Activated naive CD4-positive, alpha-beta T cell treated with anti-CD3 and anti-CD28 coated beads, Interleukin-2, amount 50 U/mL, for 24 hours (primary cell): ENCODE results near the gene NEK10.

Source experiments
- H3K27ac Mint-ChIP-seq: one replicate; pipeline ENCODE4 v1.8.0; 2021; ENCODE audit warnings: mild to moderate bottlenecking, mixed read lengths
- H3K27me3 Mint-ChIP-seq: one replicate; pipeline ENCODE4 v1.8.0; 2021; ENCODE audit warnings: mixed read lengths
- H3K36me3 Mint-ChIP-seq: one replicate; pipeline ENCODE4 v1.8.0; 2021; ENCODE audit warnings: mixed read lengths
- H3K4me1 Mint-ChIP-seq: one replicate; pipeline ENCODE4 v1.8.0; 2021; ENCODE audit warnings: mixed read lengths
- H3K4me3 Mint-ChIP-seq: one replicate; pipeline ENCODE4 v1.8.0; 2021; ENCODE audit warnings: mild to moderate bottlenecking, mixed read lengths
- H3K9me3 Mint-ChIP-seq: one replicate; pipeline ENCODE4 v1.8.0; 2021; ENCODE audit warnings: mixed read lengths

The NEK10 gene

DNA sequence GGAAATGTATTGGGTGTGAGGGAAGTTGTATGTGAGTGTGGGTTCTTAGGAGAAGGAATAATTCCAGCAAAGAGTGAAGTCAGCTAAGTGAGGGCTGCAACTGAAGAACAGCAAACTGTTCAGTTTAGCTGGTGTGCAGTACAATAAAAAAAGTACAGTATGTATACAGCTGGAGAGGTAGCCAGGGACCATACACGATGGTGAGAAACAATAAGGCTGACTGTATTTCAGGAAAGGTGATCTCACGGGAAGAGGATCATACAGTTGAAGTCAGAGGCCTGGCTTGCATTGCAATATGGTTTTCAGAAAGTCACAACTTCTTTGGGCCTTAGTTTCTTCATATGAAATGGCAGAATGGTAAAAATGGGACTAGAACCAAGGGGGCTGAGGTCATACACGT lies 222.4 kb downstream of the NEK10 start:
- Mint-ChIP-seq H3K4me3 (no peak overlapping the region), H3K36me3 (no peaks in the 10 kb centered on the region), H3K27me3 (peaks cover 3% of the 10 kb centered on the region)

DNA sequence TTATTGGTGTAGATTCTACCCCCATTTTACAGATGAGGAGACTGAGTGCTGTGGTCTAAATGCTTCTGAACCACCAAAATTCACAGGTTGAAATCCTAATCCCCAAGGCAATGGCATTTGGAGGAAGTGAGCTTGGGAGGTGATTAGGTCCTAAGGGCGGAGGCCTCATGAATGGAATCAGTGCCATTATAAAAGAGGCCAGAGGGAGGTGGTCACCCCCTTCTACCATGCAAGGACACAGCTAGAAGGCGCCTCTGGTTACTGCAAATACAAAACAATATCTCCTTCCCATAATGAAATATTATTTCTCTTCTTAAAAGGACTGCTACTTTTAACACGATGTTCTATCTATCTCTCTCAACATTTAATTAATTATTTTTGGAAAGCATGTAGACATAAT lies 223.5 kb downstream of the NEK10 start:
- no peaks in the 10 kb centered on the region for H3K36me3 Mint-ChIP-seq
- no peaks in the 10 kb centered on the region for H3K4me1 Mint-ChIP-seq
- H3K27me3 Mint-ChIP-seq, result peaks cover 3% of the 10 kb centered on the region
- no peaks in the 10 kb centered on the region for H3K9me3 Mint-ChIP-seq
- no peak overlapping the region for H3K27ac Mint-ChIP-seq
- no peak overlapping the region for H3K4me3 Mint-ChIP-seq

More for the DNA sequence above, 222.4 kb downstream of the NEK10 start:
- no peaks in the 10 kb centered on the region for H3K9me3 Mint-ChIP-seq
- no peaks in the 10 kb centered on the region for H3K4me1 Mint-ChIP-seq
- no peak overlapping the region for H3K27ac Mint-ChIP-seq

DNA sequence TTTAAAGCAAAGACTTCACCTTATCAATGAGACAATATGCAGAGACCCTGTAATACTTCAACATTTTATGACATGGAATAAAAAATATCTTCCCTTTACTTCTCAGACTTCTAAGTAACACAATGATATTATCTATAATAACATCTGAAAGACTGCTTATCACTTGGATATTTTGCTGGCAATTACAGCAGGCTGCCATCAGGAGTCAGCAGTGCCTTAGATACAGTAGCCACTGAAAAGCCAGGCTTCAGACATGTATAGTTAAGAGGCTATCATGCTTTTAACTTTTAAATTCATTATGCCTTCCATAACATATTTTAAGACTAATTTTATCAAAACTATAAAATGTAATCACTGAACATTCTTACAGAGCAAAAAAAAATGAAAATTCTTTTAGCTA lies 227.5 kb downstream of the NEK10 start:
- H3K4me3 Mint-ChIP-seq, result no peak overlapping the region
- H3K4me1 Mint-ChIP-seq, result no peaks in the 10 kb centered on the region
- H3K27me3 Mint-ChIP-seq, result peaks cover 3% of the 10 kb centered on the region

DNA sequence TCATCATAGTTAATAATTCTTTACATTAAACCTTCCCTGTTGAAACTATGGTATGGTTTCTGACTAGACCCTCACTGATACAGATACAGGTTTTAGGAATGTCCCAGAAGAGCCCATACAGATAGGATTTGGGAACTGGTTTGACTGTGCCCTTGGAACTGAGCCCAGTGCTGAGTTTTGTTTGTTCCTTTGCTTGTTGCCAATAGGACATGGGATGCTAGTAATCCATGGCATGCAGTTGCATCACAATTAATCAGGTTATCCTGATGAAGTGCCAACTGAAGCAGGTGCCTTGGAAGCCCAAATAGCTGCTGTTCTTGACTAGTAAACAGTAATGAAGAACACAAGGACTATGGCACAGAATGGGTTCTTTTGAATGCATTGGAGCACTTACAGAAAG lies 230.6 kb downstream of the NEK10 start:
- Mint-ChIP-seq H3K9me3 (no peaks in the 10 kb centered on the region), H3K4me1 (no peaks in the 10 kb centered on the region), H3K36me3 (no peaks in the 10 kb centered on the region), H3K4me3 (no peak overlapping the region), H3K27ac (no peak overlapping the region), H3K27me3 (peaks cover 3% of the 10 kb centered on the region)

More for the DNA sequence above, 227.5 kb downstream of the NEK10 start:
- no peaks in the 10 kb centered on the region for H3K36me3 Mint-ChIP-seq
- no peaks in the 10 kb centered on the region for H3K9me3 Mint-ChIP-seq
- no peak overlapping the region for H3K27ac Mint-ChIP-seq

DNA sequence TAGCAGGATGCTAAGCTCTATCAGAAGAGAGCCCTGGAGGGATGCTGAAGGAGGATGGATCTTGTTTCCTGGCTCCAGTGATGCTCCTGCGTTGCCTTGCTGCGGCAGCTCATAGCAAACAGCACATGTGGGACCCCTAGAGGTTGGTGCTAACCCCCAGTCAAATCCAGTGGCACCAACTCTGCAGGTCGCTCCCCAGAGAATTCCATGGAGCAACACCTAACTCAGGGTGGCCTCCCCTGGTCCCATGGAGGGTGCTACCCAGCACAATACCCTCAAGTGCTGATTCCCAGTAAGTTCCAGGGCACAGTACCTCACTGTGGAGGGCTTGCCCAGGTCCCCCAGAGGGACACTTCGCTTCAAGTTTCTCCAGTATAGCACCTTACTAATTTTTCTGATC lies 231.2 kb downstream of the NEK10 start:
- Mint-ChIP-seq H3K27me3 (peaks cover 3% of the 10 kb centered on the region), H3K4me1 (no peaks in the 10 kb centered on the region), H3K9me3 (no peaks in the 10 kb centered on the region), H3K36me3 (no peaks in the 10 kb centered on the region), H3K27ac (no peak overlapping the region), H3K4me3 (no peak overlapping the region)

DNA sequence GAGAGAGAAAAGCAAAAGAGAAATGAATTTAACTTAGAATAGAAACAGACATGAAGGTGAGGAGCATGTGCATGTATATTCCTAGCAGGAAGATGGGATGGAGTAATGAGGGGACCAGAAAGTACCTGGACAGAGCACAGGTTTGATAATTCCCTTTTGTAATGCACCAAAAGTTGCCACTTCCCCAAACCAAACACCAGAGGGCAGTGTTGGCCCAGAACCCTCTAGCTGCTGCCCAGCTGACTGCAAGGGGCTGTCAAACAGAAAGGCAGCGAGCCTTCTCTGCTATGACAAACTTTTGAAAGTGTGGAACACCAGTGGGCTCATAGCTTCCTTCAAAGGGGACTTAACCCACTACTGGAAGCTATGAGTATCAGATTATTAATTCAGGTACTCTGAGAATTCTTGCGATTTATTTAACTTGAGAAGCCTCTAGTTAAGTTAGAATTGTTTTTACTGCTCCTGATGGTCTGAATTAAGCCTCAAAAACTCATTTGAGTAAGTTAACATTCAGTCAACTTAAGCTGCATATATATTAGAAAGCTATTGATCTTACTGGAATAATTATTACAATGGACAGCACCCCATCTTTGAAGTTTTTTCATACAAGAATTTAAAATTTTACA lies 234.9 kb downstream of the NEK10 start:
- Mint-ChIP-seq H3K4me3 (no peak overlapping the region), H3K9me3 (no peaks in the 10 kb centered on the region), H3K27ac (no peak overlapping the region), H3K36me3 (no peaks in the 10 kb centered on the region), H3K4me1 (no peaks in the 10 kb centered on the region), H3K27me3 (no peaks in the 10 kb centered on the region)

DNA sequence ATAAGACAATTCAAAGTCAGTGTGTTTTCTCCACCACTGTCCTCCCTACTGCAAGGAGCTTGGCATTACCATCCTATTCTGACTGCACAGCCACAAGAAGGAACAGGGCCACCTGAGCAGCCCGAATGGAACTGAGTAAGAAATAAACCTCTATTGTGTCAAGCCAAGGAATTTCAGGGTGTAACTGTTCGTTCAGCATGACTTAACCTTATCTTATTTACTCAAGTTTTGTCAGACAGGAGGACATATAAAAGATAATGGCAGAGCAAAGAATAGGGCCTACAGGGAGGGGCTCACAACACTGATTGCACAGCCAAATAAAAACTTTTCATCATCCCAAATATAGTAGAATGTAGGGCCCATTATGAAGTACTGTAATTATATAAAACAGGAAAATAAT lies 236.1 kb downstream of the NEK10 start:
- H3K27me3 Mint-ChIP-seq, result no peaks in the 10 kb centered on the region
- no peak overlapping the region for H3K27ac Mint-ChIP-seq
- no peaks in the 10 kb centered on the region for H3K36me3 Mint-ChIP-seq
- H3K9me3 Mint-ChIP-seq, result no peaks in the 10 kb centered on the region
- no peaks in the 10 kb centered on the region for H3K4me1 Mint-ChIP-seq
- no peak overlapping the region for H3K4me3 Mint-ChIP-seq

DNA sequence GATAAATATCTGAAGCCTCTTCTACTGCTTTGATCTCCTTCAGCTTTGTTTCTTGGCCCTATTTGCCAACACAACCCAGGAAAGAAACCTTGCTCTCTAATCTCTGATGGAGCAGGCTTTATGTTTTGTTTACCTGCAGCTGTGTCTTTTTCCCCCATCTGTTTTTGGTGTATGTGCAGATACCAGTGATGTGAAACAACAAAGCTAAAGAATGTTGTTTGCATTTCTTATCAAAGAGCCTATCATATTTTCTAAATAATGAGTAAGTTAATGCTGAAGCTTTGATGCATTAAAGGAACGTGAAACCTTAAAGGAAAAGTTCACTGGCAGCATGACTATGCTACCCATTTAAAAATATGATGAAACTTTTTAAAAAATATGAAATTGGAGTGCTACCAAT lies 238.4 kb downstream of the NEK10 start:
- H3K4me1 Mint-ChIP-seq, result no peaks in the 10 kb centered on the region
- no peak overlapping the region for H3K4me3 Mint-ChIP-seq
- H3K27ac Mint-ChIP-seq, result no peak overlapping the region
- no peaks in the 10 kb centered on the region for H3K36me3 Mint-ChIP-seq
- no peaks in the 10 kb centered on the region for H3K9me3 Mint-ChIP-seq
- no peaks in the 10 kb centered on the region for H3K27me3 Mint-ChIP-seq

DNA sequence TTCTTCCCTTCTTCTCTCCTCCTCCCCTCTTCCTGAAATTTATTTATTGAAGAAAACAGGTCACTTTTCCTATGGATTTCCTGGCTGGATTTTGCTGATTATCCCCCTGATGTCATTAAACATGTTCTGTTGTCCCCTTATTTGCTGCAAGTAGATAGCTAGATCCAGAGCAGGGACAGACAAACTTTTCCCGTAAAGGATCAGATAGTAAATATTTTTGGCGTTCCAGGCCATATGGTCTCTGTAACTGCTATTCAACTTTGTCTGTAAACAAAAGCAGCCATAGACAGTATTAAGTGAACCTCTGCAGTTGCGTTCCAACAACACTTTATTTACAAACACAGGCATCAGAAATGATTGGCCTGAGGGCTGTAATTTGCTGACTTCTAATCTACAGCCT lies 241.3 kb downstream of the NEK10 start:
- Mint-ChIP-seq H3K4me3 (no peak overlapping the region), H3K4me1 (no peaks in the 10 kb centered on the region), H3K27ac (no peak overlapping the region), H3K9me3 (no peaks in the 10 kb centered on the region), H3K27me3 (no peaks in the 10 kb centered on the region), H3K36me3 (no peaks in the 10 kb centered on the region)

DNA sequence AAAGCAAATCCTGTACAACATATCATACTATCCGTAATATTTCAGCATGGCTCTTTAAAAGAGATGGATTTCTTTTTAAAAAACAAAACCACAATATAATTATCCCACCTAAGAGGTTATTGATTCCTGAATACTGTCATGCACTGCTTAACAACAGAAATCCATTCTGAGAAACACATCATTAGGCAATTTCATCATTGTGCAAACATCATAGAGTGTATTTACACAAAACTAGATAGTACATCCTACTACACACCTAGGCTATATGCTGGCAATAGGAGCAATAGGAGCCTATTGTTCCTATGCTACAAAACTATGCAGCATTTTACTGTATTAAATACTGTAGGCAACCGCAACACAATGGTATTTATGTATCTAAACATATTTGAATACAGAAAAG lies 242.0 kb downstream of the NEK10 start:
- Mint-ChIP-seq H3K27ac (no peak overlapping the region), H3K4me3 (no peak overlapping the region), H3K36me3 (no peaks in the 10 kb centered on the region), H3K4me1 (no peaks in the 10 kb centered on the region), H3K9me3 (no peaks in the 10 kb centered on the region), H3K27me3 (no peaks in the 10 kb centered on the region)

DNA sequence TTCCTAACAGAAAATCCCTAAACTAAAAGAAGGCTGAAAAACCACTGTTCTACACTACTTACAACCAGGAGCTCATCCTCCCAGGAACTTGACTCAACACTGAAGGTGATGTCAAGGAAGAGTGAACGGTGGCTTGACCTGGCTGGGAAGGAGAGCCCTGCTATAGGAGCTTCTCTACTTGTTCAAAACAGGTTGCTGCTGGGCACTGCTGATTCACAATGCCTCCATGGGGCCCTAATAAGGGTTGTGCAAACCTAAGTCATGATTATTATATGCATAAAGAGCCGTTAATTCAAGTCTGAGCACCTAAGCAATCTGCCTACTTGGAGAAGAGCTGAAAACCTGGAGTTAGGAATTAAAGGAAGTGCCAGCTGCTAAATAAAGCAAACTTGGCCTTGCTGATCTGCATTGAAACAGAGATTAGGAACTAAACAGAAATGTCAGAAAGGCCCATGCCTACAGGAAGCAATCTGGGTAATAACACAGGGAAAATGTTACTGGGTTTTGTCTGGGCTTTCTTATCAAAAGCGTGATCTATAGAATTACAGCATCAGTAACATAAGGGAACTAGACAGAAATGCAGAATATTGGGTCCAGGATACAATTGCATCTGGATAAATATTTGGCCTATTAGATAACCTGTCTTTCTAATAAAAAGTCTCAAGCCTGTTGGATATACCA lies 243.2 kb downstream of the NEK10 start:
- H3K27me3 Mint-ChIP-seq, result no peaks in the 10 kb centered on the region
- no peak overlapping the region for H3K4me3 Mint-ChIP-seq
- no peak overlapping the region for H3K27ac Mint-ChIP-seq
- no peaks in the 10 kb centered on the region for H3K9me3 Mint-ChIP-seq
- no peaks in the 10 kb centered on the region for H3K4me1 Mint-ChIP-seq
- no peaks in the 10 kb centered on the region for H3K36me3 Mint-ChIP-seq

DNA sequence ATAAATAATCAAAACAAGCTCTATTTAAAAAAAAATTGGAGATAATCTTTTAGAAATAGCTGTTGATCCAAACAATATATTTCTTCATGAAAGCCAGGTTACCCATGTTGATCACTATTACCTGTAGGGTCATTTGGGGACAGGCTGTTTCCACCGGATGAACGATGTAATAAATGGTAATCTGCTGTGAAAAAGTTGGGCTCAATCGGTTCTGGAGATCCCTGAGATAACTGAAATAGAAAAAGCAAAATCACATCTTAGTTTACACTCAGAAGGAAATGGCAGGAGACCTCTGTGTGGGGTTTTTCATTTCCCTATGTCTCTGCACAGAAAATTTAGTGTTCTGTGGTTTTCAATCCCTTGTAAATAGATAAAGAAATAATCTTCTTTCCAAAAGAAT lies 249.5 kb downstream of the NEK10 start:
- no peaks in the 10 kb centered on the region for H3K36me3 Mint-ChIP-seq
- H3K27ac Mint-ChIP-seq, result no peak overlapping the region
- no peaks in the 10 kb centered on the region for H3K9me3 Mint-ChIP-seq
- H3K4me3 Mint-ChIP-seq, result no peak overlapping the region
- H3K4me1 Mint-ChIP-seq, result no peaks in the 10 kb centered on the region
- H3K27me3 Mint-ChIP-seq, result no peaks in the 10 kb centered on the region

DNA sequence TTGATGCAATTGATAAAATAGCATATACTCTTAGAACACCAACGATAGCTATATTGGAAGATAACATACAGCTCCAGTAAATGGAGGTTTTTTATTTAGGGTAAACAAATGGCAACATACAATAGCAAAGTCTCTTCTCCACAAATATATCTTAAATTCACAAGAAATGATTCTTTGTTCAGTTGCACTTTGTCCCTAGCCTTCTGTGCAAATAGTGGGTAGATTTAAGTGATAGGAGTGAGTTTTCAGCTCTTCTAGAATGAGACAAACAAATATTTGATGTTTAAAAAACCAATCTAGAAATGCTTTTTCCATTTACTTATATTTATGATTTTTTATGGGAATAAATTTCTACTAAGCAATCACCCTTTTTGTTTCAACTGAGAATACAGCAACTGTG lies 253.8 kb downstream of the NEK10 start:
- no peaks in the 10 kb centered on the region for H3K36me3 Mint-ChIP-seq
- no peaks in the 10 kb centered on the region for H3K4me1 Mint-ChIP-seq

DNA sequence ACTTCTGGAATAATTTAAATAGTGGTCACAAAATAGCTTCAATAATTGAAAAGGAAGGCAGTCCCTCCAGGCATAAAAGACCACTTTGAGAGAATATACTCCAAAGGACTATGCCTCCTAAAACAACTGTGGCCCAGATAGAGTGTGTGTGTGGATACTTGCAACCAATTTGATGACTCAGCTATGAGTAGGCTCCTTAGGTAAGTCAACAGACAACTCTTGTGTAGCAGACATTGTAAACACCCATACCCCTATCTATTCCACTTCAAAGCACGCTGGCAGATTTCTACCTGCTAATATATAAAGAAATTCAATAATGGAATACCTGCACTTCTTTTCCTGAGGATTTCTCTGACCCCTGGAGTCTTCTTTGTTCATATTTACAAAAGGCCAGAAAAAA lies 254.5 kb downstream of the NEK10 start:
- H3K9me3 Mint-ChIP-seq, result no peaks in the 10 kb centered on the region
- H3K27me3 Mint-ChIP-seq, result no peaks in the 10 kb centered on the region
- no peaks in the 10 kb centered on the region for H3K4me1 Mint-ChIP-seq
- H3K27ac Mint-ChIP-seq, result no peak overlapping the region
- H3K4me3 Mint-ChIP-seq, result no peak overlapping the region
- H3K36me3 Mint-ChIP-seq, result no peaks in the 10 kb centered on the region

More for the DNA sequence above, 253.8 kb downstream of the NEK10 start:
- H3K9me3 Mint-ChIP-seq, result no peaks in the 10 kb centered on the region
- no peak overlapping the region for H3K4me3 Mint-ChIP-seq
- H3K27me3 Mint-ChIP-seq, result no peaks in the 10 kb centered on the region
- H3K27ac Mint-ChIP-seq, result no peak overlapping the region

DNA sequence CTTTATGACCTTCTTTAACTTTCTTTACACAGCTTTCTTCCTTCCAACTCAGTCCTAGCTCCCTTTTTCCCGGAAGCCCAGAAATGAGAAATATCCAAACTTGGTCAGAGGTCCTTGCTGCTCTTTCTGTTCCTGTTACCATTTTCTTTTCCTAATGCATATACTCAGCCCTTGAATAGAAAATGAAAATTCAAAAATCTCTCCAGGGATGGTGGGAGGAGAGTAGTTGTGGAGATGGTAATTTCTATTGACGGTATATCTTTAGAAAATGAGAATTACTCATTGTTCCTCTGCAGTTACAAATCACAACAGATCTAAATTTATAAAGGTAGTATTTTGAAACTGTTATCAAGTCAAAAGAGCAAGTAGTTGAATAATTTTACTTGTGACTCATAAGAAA lies 255.1 kb downstream of the NEK10 start:
- no peak overlapping the region for H3K27ac Mint-ChIP-seq
- no peak overlapping the region for H3K4me3 Mint-ChIP-seq
- H3K9me3 Mint-ChIP-seq, result no peaks in the 10 kb centered on the region
- H3K4me1 Mint-ChIP-seq, result no peaks in the 10 kb centered on the region
- no peaks in the 10 kb centered on the region for H3K27me3 Mint-ChIP-seq
- no peaks in the 10 kb centered on the region for H3K36me3 Mint-ChIP-seq

DNA sequence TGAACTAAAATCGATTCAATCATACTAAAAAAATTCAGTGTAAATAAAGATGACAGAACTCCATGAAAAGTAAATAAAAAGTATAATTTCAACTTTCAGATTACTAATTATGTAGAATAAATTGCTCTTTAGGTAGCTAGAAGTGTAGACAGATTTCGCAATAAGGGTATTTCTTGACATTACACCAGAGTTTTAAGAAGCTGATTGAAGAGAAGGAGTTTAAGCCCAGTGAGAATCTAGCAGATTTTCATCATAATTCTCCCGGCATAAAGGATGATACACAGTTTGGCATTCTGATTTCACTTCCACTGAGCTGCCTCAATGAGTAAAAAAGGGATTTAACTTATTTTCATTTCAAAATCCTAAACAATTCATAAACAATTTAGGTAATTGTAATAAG lies 259.2 kb downstream of the NEK10 start:
- no peak overlapping the region for H3K4me3 Mint-ChIP-seq
- H3K36me3 Mint-ChIP-seq, result no peaks in the 10 kb centered on the region
- no peak overlapping the region for H3K27ac Mint-ChIP-seq
- H3K9me3 Mint-ChIP-seq, result no peaks in the 10 kb centered on the region
- H3K27me3 Mint-ChIP-seq, result no peaks in the 10 kb centered on the region
- H3K4me1 Mint-ChIP-seq, result no peaks in the 10 kb centered on the region

DNA sequence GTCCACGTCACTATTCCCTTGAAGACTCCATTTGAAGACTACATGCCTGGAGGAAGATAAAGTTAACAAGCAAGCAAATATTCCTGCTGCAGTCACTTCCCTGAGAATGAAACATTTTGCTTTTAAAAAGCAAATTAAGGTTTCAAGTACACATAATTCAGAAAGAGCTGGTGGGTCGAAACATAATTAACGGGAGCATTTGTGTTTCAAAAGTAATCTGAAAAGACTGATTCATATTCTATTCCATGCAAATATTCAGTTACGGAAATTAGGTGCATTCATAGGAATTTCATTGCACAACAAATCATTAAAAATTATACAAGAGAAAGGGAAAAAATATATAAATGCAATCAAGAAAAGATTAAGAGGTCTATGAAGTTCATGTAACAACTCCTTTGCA lies 260.9 kb downstream of the NEK10 start:
- no peak overlapping the region for H3K4me3 Mint-ChIP-seq
- H3K4me1 Mint-ChIP-seq, result no peaks in the 10 kb centered on the region
- H3K27ac Mint-ChIP-seq, result no peak overlapping the region
- H3K36me3 Mint-ChIP-seq, result no peaks in the 10 kb centered on the region
- no peaks in the 10 kb centered on the region for H3K27me3 Mint-ChIP-seq
- no peaks in the 10 kb centered on the region for H3K9me3 Mint-ChIP-seq
